Measurements from ENCODE around the gene EBF3.
"Not testable (repeated sequence)": the region's sequence is repeated elsewhere in the genome, so short reads cannot be mapped to it uniquely, and the experiment has no call there.

Gene EBF3

DNA sequence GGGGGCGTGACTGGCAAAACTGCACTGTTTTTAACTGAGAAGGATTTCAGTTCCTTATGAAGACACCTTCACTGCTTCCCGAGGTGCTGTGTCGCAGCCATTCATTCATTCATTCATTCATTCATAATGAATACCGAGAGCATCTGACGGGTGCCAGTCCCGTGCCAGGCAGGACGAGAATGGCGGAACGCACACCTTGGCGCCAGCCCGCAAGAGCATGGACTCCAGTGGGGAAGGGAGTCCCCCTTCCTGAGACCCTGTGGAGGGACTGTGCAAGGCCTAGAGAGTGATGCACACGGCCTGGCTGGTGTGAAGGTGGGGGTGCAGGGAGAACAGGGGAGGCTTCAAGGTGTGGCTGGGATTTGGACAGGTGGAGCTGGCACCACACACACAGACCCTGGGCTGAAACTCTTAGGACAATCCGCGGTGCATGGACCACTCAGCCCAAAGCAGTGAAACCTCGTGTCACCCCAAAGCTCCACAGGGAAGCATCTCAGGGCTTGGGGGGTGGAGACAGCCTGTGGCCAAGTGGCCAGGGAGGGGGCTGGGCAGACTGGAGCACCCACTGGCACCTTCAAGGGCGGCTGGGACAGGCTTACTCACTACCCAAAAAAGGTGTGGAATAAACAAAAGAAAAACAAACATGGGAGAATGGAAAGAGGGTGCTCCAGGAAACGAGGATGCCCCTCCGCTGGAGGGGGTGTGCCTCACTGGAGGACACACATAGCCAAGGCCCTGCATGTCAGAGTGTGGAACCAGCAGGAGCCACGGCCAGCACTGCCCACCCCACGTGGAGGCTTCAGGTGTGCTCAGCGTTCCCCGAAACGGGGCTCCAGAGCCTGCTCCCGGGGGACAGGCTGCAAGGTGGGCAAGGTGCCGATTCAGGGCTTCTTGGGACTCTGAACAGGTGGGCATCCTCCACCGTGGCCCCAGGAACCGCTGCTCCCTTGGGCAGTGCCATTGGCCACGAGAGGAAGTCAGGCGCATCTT, 37.7 kb downstream of the EBF3 start:
- H3K9me3 ChIP-seq, result no peaks in the 10 kb centered on the region
- H3K27me3 ChIP-seq, result no peaks in the 10 kb centered on the region
- H3K4me1 ChIP-seq, result no peaks in the 10 kb centered on the region
- DNase-seq, result peak in 1 of 2 donors; percentile 52
- H3K4me3 ChIP-seq, result no peak overlapping the region
- H3K27ac ChIP-seq, result no peak overlapping the region
- TF ChIP-seq, protein P1, sequence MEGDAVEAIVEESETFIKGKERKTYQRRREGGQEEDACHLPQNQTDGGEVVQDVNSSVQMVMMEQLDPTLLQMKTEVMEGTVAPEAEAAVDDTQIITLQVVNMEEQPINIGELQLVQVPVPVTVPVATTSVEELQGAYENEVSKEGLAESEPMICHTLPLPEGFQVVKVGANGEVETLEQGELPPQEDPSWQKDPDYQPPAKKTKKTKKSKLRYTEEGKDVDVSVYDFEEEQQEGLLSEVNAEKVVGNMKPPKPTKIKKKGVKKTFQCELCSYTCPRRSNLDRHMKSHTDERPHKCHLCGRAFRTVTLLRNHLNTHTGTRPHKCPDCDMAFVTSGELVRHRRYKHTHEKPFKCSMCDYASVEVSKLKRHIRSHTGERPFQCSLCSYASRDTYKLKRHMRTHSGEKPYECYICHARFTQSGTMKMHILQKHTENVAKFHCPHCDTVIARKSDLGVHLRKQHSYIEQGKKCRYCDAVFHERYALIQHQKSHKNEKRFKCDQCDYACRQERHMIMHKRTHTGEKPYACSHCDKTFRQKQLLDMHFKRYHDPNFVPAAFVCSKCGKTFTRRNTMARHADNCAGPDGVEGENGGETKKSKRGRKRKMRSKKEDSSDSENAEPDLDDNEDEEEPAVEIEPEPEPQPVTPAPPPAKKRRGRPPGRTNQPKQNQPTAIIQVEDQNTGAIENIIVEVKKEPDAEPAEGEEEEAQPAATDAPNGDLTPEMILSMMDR (IDR thresholded peaks at IDR 0.05), result no peak
- no peaks in the 10 kb centered on the region for H3K36me3 ChIP-seq
- intact Hi-C loops (cut with DNase I; ENCODE audit: low total_unique reads), result no loop called here

DNA sequence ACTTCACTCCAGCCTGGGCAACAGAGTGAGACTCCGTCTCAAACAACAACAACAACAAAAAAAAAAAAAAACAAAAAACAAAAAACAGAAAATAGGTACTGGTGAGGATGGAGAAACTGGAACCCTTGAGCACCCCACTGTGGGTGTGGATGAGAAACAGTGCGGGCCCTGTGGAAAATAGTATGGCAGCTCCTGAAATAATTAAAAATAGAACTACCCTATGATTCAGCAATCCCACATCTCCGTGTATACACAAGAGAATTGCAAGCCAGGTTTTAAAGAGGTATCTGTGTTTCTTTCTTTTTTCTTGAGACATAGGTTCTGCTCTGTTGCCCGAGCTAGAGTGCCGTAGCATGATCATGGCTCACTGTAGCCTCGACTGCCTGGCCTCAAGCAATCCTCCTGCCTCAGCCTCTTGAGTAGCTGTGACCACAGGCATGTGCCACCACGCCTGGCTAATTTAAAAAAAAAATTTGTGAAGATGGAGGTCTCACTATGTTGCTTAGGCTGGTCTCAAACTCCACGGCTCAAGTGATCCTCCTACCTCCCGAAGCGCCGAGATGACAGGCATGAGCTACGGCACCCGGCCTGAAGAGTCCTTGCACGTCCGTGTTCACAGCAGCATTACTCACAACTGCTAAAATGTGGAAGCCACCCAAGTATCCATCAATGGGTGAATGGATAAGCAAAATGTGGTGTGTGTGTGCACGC, 39.5 kb downstream of the EBF3 start:
- H3K4me3 ChIP-seq, result no peak overlapping the region
- H3K4me1 ChIP-seq, result no peaks in the 10 kb centered on the region
- H3K36me3 ChIP-seq, result no peaks in the 10 kb centered on the region
- H3K27me3 ChIP-seq, result no peaks in the 10 kb centered on the region
- TF ChIP-seq, protein P1 (IDR thresholded peaks at IDR 0.05), result no peak
- intact Hi-C loops (cut with DNase I; ENCODE audit: low total_unique reads), result no loop called here
- H3K27ac ChIP-seq, result no peak overlapping the region
- H3K9me3 ChIP-seq, result no peaks in the 10 kb centered on the region
- DNase-seq, result peak in 1 of 2 donors; percentile 3

DNA sequence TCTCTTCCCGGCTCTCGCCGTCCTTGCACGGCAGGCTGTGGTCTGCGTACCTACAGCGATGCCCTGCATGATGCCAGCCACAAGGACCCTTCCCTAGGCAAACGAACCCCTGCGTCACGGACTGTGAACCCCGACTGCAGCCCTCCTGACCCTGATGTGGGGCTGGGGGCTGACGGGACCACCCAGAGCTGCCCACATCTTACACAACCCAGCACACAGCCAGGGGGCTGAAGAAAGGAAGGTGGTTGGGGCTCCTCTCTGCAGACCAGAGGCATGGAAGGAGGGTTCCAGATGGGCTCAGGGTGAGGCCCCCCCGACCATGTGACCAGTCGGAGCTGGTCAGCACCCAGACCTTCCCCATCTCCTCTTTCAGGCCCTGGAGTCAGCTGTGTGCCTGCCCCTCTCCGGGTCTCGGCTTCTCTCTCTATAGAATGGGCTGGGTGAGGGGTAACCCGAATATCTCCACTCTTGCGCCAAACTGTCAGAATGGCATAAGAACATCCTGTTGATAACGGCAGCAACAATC, 41.4 kb downstream of the EBF3 start:
- intact Hi-C loops (cut with DNase I; ENCODE audit: low total_unique reads), result no loop called here
- Histone ChIP-seq H3K27me3 (no peaks in the 10 kb centered on the region), H3K36me3 (no peaks in the 10 kb centered on the region), H3K27ac (no peak overlapping the region), H3K9me3 (no peaks in the 10 kb centered on the region), H3K4me1 (no peaks in the 10 kb centered on the region), H3K4me3 (no peak overlapping the region)
- TF ChIP-seq, protein P1 (IDR thresholded peaks at IDR 0.05), result no peak
- peak in 1 of 2 donors; percentile 42 for DNase-seq

DNA sequence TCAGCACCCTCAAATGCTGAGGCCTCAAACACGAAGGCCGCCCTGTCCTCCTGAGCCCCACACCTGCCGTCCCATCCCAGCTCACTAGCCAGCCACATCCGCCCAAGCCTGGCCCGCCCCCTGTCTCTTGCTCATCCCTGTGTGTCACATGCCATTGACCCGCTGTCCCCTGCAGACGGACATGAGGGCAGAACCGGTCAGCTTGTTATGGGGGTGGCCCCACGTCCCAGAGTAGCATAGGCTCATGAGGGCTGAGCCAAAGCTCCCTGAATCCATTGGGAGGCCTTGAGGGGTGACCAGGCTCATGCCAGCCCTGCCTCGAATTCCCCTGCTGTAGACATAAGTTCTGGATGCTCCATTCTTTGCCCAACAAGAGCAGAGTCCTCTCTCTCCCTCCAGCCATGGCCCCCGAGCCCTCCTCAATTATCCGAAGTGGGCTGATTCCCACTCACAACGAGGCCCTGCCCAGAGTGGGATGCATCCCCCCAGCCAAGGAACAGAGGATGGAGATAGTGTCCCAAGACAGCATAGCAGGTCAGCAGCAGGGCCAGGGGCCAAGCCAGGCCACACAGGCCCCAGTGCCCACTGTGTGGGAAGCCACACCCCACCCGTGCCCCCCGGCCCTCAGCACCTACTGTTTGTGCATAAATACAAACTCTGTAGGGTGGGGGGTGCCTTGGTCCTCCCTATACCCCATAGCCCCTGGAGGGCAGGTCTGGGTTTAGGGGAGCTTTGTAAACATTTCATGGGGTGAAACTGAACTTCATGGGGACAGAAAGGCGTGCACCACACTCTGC, 42.1 kb downstream of the EBF3 start:
- Histone ChIP-seq H3K4me3 (no peak overlapping the region), H3K27me3 (no peaks in the 10 kb centered on the region), H3K27ac (no peak overlapping the region), H3K36me3 (no peaks in the 10 kb centered on the region), H3K9me3 (no peaks in the 10 kb centered on the region), H3K4me1 (no peaks in the 10 kb centered on the region)
- intact Hi-C loops (cut with DNase I; ENCODE audit: low total_unique reads), result no loop called here
- peak in 1 of 2 donors; percentile 53 for DNase-seq
- TF ChIP-seq, protein P1 (IDR thresholded peaks at IDR 0.05), result no peak

DNA sequence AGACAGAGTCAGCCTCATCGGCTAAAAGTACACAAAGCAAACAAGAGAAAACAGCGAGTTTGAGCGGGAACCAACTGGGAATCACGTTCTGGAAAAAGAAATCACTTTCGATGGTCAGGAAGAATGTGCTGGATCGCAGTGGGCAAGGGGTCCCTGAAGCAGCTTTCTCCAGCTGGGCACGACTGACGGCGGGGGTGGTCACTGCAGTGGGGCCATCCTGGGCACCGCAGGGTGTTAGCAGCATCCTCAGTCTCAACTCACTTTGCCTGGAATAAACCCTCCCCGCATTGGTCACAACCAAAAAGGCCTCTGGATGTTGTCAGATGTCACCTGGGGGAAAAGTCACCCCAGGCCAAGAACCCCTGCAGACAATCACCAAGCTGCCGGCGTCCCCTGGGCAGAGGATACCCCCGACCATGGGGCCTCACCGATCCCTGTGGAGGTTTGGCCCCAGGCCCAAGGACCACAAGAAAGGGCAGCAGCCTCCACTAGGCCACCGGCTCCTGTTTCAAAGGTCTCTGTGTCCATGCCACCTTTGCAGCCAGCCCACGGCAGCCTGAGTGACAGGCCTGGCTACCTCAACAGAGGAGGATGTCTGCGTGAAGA, 42.9 kb downstream of the EBF3 start:
- no peak overlapping the region for H3K4me3 ChIP-seq
- H3K27me3 ChIP-seq, result no peaks in the 10 kb centered on the region
- TF ChIP-seq, protein P1 (IDR thresholded peaks at IDR 0.05), result no peak
- no peaks in the 10 kb centered on the region for H3K36me3 ChIP-seq
- no peak overlapping the region for H3K27ac ChIP-seq
- peak in 1 of 2 donors; percentile 52 for DNase-seq
- intact Hi-C loops (cut with DNase I; ENCODE audit: low total_unique reads), result no loop called here
- H3K9me3 ChIP-seq, result no peaks in the 10 kb centered on the region
- no peaks in the 10 kb centered on the region for H3K4me1 ChIP-seq

DNA sequence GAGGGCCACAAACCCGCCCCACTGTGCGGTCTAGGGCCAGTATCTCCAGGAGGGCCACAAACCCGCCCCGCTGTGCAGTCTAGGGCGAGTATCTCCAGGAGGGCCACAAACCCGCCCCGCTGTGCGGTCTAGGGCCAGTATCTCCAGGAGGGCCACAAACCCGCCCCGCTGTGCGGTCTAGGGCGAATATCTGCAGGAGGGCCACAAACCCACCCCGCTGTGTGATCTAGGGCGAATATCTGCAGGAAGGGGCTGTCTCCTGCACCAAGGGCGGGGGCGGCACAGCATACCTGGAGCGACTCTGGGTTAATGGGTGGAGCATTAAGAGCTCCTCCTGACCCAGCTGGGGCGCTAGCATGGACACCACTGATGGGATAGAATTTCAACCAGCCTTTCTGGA, 43.9 kb downstream of the EBF3 start:
- H3K4me3 ChIP-seq; intact Hi-C loops (cut with DNase I; ENCODE audit: low total_unique reads): not testable (repeated sequence)

More for the DNA sequence above, 43.9 kb downstream of the EBF3 start:
- peak in 1 of 2 donors; percentile 55 for DNase-seq
- H3K4me1 ChIP-seq, H3K36me3 ChIP-seq, H3K27ac ChIP-seq, H3K9me3 ChIP-seq, H3K27me3 ChIP-seq: not testable (repeated sequence)

Measured in tibial artery (tissue), 4 donors.